NB4 (cell line): Measurements from ENCODE around the gene OR6V1.

Experiments used
- DNase-seq: peaks from one replicate; pipeline ENCODE4 v3.0.0; 2010; ENCODE audit warnings: low read depth
- H3K4me3 ChIP-seq: one replicate; pipeline ENCODE4 v1.5.1; 2011; ENCODE audit warnings: mild to moderate bottlenecking, low read depth, low read length, moderate library complexity
- MYC ChIP-seq: IDR thresholded peaks from 2 replicates; pipeline ENCODE4 v1.6.1; 2011; ENCODE audit warnings: low read depth, low read length
- POLR2A ChIP-seq: IDR thresholded peaks from 2 replicates; pipeline ENCODE4 v1.6.1; 2011; ENCODE audit warnings: mild to moderate bottlenecking; ENCODE audit not compliant: insufficient read length; ENCODE audit errors: extremely low read depth
- TF ChIP-seq, protein P1 (sequence below): IDR thresholded peaks from 2 replicates; pipeline ENCODE4 v1.6.1; 2011; ENCODE audit warnings: low read depth, low read length
- TF ChIP-seq, protein P2 (sequence below): IDR thresholded peaks from one replicate; pipeline ENCODE4 v1.5.1; 2012; ENCODE audit warnings: low read depth, low read length

OR6V1 gene

DNA sequence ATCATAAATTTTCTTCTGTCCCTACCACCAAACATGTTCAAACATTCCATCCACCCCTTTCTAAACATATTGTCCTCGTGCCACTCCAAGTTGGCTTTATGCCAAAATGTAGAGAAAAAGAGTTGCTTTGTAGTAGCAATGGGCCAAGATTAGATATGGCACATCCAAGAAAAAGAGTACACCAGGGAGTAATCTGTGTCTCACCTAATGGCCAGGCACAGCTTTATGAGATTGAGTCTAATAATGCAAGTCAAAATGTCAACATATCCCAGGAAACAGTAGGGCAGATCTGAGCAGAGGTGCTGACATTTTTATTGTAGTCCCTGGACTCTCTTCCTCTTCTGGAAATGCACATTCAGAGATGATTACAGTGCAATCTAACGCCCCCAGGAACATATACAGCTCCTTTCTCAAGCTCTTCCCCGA, 5.7 kb upstream of the OR6V1 start:
- TF ChIP-seq, protein P1, sequence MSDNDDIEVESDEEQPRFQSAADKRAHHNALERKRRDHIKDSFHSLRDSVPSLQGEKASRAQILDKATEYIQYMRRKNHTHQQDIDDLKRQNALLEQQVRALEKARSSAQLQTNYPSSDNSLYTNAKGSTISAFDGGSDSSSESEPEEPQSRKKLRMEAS: no peak
- TF ChIP-seq POLR2A: no peak
- TF ChIP-seq, protein P2, sequence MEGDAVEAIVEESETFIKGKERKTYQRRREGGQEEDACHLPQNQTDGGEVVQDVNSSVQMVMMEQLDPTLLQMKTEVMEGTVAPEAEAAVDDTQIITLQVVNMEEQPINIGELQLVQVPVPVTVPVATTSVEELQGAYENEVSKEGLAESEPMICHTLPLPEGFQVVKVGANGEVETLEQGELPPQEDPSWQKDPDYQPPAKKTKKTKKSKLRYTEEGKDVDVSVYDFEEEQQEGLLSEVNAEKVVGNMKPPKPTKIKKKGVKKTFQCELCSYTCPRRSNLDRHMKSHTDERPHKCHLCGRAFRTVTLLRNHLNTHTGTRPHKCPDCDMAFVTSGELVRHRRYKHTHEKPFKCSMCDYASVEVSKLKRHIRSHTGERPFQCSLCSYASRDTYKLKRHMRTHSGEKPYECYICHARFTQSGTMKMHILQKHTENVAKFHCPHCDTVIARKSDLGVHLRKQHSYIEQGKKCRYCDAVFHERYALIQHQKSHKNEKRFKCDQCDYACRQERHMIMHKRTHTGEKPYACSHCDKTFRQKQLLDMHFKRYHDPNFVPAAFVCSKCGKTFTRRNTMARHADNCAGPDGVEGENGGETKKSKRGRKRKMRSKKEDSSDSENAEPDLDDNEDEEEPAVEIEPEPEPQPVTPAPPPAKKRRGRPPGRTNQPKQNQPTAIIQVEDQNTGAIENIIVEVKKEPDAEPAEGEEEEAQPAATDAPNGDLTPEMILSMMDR: no peak
- TF ChIP-seq MYC: no peak
- no peak overlapping the region for H3K4me3 ChIP-seq
- no peak for DNase-seq

DNA sequence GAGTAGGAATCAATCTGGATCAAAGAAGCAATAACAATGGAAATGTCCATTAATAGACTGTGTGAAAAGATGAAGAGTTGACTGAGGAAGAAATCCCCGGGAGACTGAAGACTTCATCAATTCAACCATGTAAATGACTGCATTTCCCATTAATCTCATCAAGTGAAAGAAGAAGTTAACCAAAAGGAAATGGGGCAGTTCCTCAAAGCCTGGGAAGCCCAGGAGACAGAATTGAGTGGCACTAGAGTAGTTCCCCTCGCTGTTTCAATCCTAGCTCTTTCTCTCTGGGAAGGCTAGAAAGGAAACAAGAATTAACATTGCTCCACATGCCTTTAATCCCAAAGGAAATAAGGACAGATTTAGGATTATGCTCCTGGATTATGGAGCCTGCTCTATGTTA, 4.8 kb upstream of the OR6V1 start:
- TF ChIP-seq, protein P1: no peak
- TF ChIP-seq POLR2A: no peak
- no peak for TF ChIP-seq MYC
- TF ChIP-seq, protein P2: no peak
- H3K4me3 ChIP-seq: no peak overlapping the region
- DNase-seq: no peak

DNA sequence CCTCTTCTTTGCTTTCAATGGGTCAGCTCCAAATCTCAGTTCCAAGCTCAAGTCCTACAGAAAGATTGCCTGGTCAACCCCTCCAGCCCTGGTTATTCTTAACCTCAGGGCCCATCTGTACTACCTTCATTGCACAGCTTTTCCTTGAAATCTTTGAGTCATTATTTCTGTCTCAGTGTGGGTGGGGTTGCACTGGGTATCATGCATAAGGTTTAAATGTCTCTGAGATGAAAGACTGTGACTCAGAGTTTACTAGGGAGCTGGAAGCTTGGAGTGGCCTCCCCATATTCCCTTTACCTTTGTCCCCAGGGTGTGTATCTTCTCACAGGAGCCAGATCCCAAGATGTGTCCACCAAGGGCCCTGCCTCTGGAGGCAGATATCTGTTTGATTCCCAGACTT, 3.3 kb upstream of the OR6V1 start:
- no peak overlapping the region for H3K4me3 ChIP-seq
- no peak for DNase-seq
- TF ChIP-seq MYC (no peak), POLR2A (no peak)
- TF ChIP-seq, protein P2: no peak
- TF ChIP-seq, protein P1: no peak

DNA sequence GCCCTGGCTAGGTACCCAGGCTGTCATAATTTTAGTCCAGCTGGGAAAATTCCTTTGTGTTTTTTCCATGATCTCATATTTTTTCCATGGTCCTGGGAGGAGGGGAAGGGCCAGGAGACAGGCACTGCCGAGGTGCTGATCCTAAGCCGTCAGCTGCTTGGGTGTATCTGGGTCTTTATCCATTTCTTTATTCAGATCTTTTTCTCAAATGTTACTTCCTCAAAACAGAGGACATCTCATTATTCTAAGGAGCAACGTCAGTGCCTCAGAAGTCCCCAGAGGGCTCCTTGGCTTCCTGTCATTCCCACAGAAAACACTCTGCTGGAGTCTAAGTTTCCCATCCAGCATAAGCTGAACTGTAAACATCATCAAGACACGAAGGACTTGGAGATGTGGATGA, 2.8 kb upstream of the OR6V1 start:
- TF ChIP-seq, protein P2: no peak
- TF ChIP-seq MYC: no peak
- TF ChIP-seq, protein P1: no peak
- no peak for TF ChIP-seq POLR2A
- peak; percentile 59 for DNase-seq
- H3K4me3 ChIP-seq: no peak overlapping the region

DNA sequence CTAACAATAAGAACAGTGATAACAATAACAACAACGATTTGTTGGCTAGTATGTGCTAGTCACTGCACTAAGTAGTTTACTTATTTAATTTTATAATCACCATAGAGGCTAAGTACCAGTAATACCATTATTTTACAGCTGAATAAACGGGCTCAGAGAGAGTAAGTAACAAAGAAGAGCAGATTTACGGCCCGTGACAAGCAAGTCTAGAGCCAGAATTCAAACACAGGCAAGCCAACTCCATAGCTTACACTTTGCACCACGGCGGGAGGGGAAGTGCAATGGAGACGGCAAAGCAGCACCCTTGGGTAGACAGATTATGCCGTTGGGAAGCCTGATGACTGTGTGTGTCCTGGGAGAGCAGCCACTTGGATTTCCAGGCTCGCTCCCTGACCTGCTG, 1.2 kb upstream of the OR6V1 start:
- DNase-seq: no peak
- TF ChIP-seq, protein P1: no peak
- TF ChIP-seq, protein P2: no peak
- TF ChIP-seq MYC (no peak), POLR2A (no peak)
- no peak overlapping the region for H3K4me3 ChIP-seq

DNA sequence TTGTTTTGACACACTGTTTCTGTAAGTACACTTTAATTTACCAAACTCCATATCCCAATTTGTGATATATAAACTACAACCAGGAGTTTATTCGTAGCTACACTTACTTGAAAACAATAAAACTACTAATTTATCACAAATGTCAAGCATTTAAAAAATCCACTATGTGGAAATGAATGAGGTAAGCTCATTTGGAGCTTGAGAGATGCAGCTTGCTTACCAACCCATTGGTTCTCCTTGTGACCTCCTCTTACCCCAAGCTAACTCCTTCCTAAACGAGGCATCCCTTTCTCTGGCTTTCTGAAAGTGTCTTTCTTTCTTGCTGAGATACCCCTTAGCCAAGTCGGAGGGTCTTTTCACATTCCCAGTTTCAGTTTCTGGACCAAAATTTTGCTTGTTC, 2.5 kb downstream of the OR6V1 start:
- no peak for TF ChIP-seq POLR2A
- TF ChIP-seq, protein P2: no peak
- no peak for TF ChIP-seq MYC
- TF ChIP-seq, protein P1: no peak
- no peak for DNase-seq
- no peak overlapping the region for H3K4me3 ChIP-seq
